Bronchial epithelial cell (primary cell): ENCODE results near the gene KIAA1549. TPM values are rescaled to one million over a fixed set of nuclear protein-coding genes. Genes with fewer than 3 reads are reported as not detected.

Experiments used
- DNase-seq: peaks from one replicate; pipeline ENCODE4 v3.0.0-alpha.2; 2010; ENCODE audit warnings: low read depth
- FAIRE-seq: peaks from 2 replicates; lab custom pipeline; 2011; peaks lifted over from hg19 to GRCh38; lab: Jason Lieb, UNC
- H3K27me3 ChIP-seq: 2 replicates; pipeline ENCODE4 v1.5.1; 2011; ENCODE audit warnings: low read length; ENCODE audit not compliant: control insufficient read depth, insufficient read depth
- H3K36me3 ChIP-seq: 2 replicates; pipeline ENCODE4 v1.5.1; 2011; ENCODE audit warnings: low read length; ENCODE audit not compliant: control insufficient read depth, insufficient read depth
- H3K4me3 ChIP-seq: 2 replicates; pipeline ENCODE4 v1.5.1; 2011; ENCODE audit warnings: mild to moderate bottlenecking, low read depth, low read length, control low read depth
- CTCF ChIP-seq: IDR thresholded peaks from 2 replicates; pipeline ENCODE4 v1.5.1; 2011; ENCODE audit warnings: mild to moderate bottlenecking, moderate library complexity, low read length, control low read depth, inconsistent platforms; ENCODE audit not compliant: insufficient read depth, severe bottlenecking
- total RNA-seq: library from RNA; depleted of rRNA; stranded (reverse); fragments of >200 nt; gene quantifications from 2 replicates; pipeline ENCODE4 v1.2.1, GENCODE V29; 2014

The KIAA1549 gene
- total RNA-seq, 1 donor from 2014 or later, result 0.26 TPM

- no peak for TF ChIP-seq CTCF
- DNase-seq, result no peak
- no peaks in the 10 kb centered on the region for H3K36me3 ChIP-seq
- no peak for FAIRE-seq
- no peaks in the 10 kb centered on the region for H3K27me3 ChIP-seq
- no peak overlapping the region for H3K4me3 ChIP-seq
These were observed 26.4 kb downstream of the KIAA1549 start for GRCh38 chr7:138954545-138955475.

GRCh38 chr7:138952791-138953190, 28.4 kb downstream of the KIAA1549 start:
- Histone ChIP-seq H3K36me3 (no peaks in the 10 kb centered on the region), H3K27me3 (no peaks in the 10 kb centered on the region), H3K4me3 (no peak overlapping the region)
- DNase-seq, result no peak
- FAIRE-seq, result no peak
- TF ChIP-seq CTCF, result no peak

- no peak for DNase-seq
- TF ChIP-seq CTCF, result no peak
- H3K36me3 ChIP-seq, result no peaks in the 10 kb centered on the region
- FAIRE-seq, result no peak
- no peak overlapping the region for H3K4me3 ChIP-seq
- no peaks in the 10 kb centered on the region for H3K27me3 ChIP-seq
These were observed 29.2 kb downstream of the KIAA1549 start for GRCh38 chr7:138951953-138952352.

- Histone ChIP-seq H3K36me3 (no peaks in the 10 kb centered on the region), H3K4me3 (no peak overlapping the region), H3K27me3 (no peaks in the 10 kb centered on the region)
- TF ChIP-seq CTCF, result no peak
- DNase-seq (no peak), FAIRE-seq (no peak)
These were observed 31.6 kb downstream of the KIAA1549 start for GRCh38 chr7:138949421-138950088.

GRCh38 chr7:138948403-138948802, 32.8 kb downstream of the KIAA1549 start:
- Histone ChIP-seq H3K4me3 (no peak overlapping the region), H3K36me3 (no peaks in the 10 kb centered on the region), H3K27me3 (no peaks in the 10 kb centered on the region)
- FAIRE-seq, result no peak
- DNase-seq, result no peak
- TF ChIP-seq CTCF, result no peak
